Fibroblast of villous mesenchyme (primary cell): ENCODE measurements around the gene TRABD2B. TPM values are rescaled to one million over a fixed set of nuclear protein-coding genes. Genes with fewer than 3 reads are reported as not detected.

Experiments used
- DNase-seq: peaks from one replicate; pipeline ENCODE4 v3.0.0-alpha.2; 2010; ENCODE audit warnings: low read depth
- H3K4me3 ChIP-seq: 2 replicates; pipeline ENCODE4 v1.5.1; 2011; ENCODE audit warnings: low read depth, mild to moderate bottlenecking, low read length
- CTCF ChIP-seq: IDR thresholded peaks from 2 replicates; pipeline ENCODE4 v1.5.1; 2012; ENCODE audit warnings: low read depth, mild to moderate bottlenecking, low read length; ENCODE audit not compliant: insufficient read depth
- total RNA-seq: library from RNA; depleted of rRNA; stranded (reverse); fragments of >200 nt; gene quantifications from 2 replicates; pipeline ENCODE4 v1.2.3, GENCODE V29; 2012

Gene TRABD2B
- total RNA-seq, 1 donor, result not detected

- no peak for DNase-seq
- no peak overlapping the region for H3K4me3 ChIP-seq
- TF ChIP-seq CTCF, result no peak
Observed at GRCh38 chr1:47840393-47841190, 156.6 kb downstream of the TRABD2B start.

- no peak for TF ChIP-seq CTCF
- no peak overlapping the region for H3K4me3 ChIP-seq
- DNase-seq, result no peak
Observed at GRCh38 chr1:47839433-47839760, 157.8 kb downstream of the TRABD2B start.

- TF ChIP-seq CTCF, result no peak
- DNase-seq, result no peak
- no peak overlapping the region for H3K4me3 ChIP-seq
Observed at GRCh38 chr1:47838562-47839432, 158.4 kb downstream of the TRABD2B start.

- no peak for DNase-seq
- no peak for TF ChIP-seq CTCF
- H3K4me3 ChIP-seq, result no peak overlapping the region
Observed at GRCh38 chr1:47837866-47838561, 159.2 kb downstream of the TRABD2B start.

- no peak for TF ChIP-seq CTCF
- no peak overlapping the region for H3K4me3 ChIP-seq
- DNase-seq, result no peak
Observed at GRCh38 chr1:47837056-47837830, 159.9 kb downstream of the TRABD2B start.

- DNase-seq, result no peak
Observed at GRCh38 chr1:47835409-47835808, 161.8 kb downstream of the TRABD2B start.

More at GRCh38 chr1:47835409-47835808, 161.8 kb downstream of the TRABD2B start:
- TF ChIP-seq CTCF, result no peak
- H3K4me3 ChIP-seq, result no peak overlapping the region
